NK-92 (cell line): ENCODE data around the gene KRTAP20-2.

Experiments
- DNase-seq: peaks from one replicate; lab custom pipeline; 2025; ENCODE audit not compliant: unreplicated experiment; lab: John Stamatoyannopoulos, UW

KRTAP20-2 gene

DNA sequence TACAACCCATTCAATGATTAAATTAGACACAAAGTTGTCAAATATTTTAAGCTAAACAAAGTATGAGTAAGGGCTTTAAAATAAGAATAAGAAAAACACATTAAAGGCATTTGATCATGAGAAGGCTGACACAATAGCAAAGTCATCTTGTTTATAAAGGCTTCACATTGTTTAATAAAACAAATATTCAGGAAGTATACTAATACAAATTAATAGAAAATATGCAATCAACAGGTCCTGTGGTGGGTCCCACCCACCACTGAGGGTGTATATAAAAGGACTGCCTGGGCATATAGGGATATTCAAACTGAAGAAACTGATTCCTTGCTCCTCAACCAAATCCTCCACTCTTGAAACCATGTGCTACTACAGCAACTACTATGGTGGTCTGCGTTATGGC lies at the start of gene KRTAP20-2:
Gene KRTAP20-2 (plus strand): TSS at position 301 of the 400 bp plus-strand sequence. CDS start 58 bp downstream, at position 359.
- no peak for DNase-seq

DNA sequence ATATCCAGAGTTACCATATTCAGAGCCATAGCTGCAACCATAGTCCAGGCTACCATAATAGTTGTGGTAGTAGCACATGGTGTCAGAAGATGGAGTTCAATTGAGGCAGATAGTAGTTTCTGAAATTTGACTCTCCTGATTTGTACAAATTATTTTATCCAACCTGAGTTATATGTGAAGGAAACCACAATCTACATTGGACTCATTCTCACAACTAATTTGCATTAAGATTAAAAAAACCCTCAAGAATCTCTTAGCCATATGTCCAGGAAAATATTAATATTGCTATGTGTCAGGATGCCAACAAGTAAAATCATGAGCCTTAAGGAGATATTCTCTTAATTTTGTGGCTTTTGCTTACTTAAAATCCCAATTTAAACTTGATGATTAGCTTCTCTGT lies 44.7 kb upstream of the KRTAP20-2 start, which contains the start of gene KRTAP22-2:
Gene KRTAP22-2 (minus strand): TSS at position 101 of the 400 bp plus-strand sequence.
- DNase-seq: no peak

DNA sequence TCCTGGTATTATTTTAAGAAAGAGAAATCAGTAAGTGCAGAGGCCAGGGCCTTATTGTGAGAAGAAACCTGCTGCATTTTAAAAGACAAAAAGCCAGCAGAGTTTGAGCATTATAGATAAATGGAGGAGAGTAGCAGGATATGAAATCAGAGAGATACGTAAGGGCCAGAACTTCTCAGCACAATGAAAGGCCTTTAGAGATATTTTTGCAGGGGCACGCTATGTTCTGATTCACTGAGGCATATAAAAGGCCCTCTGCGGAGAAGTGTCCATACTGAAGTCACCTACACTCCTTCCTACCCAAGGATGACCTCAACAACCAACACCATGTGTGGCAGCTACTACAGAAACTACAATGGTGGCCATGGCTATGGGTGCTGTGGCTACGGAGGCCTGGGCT lies 42.9 kb upstream of the KRTAP20-2 start, which contains the start of gene KRTAP6-3:
Gene KRTAP6-3 (plus strand): TSS at position 301 of the 400 bp plus-strand sequence. CDS start 6 bp downstream, at position 307.
- no peak for DNase-seq

DNA sequence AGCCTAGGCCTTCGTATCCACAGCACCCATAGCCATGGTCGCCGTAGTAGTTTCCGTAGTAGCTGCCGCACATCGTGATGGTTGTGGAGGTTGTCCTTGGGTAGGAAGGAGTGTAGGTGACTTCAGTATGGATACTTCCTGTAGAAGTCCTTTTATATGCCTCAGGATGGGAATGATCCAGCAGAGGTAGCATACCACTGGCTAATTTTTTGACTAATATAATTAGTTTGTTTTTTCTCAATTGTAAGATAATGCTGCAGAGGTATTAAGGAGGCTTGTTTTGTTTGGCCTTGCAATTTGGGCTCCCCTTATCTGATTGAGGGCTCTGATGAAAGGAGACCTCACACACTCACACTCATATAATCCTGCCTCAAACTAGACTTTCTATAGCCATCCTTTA lies 36.2 kb upstream of the KRTAP20-2 start, which contains the start of gene KRTAP6-2:
Gene KRTAP6-2 (minus strand): TSS at position 101 of the 400 bp plus-strand sequence. CDS start 28 bp downstream, at position 73.
- DNase-seq: no peak

DNA sequence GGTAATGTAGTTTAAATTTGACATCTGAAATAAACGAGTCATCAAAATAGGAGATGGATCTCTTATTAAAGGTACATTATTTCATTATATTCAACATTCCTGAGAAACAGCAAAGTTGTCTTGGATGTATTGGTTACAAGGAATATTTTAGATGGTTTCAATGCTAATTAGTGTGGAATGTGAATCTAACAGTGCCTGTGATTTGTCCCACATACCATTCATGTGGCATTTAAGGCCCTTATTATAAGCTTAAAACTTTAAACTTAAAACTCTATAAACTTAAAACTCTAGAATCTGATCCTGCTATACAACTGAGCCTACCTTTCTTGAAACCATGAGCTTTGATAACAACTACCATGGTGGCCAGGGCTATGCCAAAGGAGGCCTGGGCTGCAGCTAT lies 34.2 kb upstream of the KRTAP20-2 start, which contains the start of gene KRTAP22-1:
Gene KRTAP22-1 (plus strand): TSS at position 301 of the 400 bp plus-strand sequence.
- no peak for DNase-seq

DNA sequence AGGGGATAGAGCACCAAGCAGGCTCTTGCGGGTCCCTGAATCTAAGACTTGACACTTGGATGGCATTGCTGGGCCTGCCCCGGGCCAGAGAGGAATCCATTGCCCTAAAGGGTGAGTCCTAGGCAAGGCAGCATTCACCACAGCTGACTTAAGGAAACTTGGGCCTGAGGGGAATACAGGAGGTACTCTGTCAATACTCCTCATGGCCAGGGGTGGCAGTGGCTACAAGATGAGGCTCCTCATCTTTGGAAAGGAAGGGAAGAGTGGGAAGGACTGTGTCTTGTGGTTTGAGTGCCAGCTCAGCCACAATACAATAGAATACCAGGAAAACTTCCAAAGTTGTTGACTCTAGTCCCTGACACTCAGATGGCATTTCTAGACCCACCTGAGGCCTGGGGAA lies 29.0 kb upstream of the KRTAP20-2 start:
- DNase-seq: no peak

DNA sequence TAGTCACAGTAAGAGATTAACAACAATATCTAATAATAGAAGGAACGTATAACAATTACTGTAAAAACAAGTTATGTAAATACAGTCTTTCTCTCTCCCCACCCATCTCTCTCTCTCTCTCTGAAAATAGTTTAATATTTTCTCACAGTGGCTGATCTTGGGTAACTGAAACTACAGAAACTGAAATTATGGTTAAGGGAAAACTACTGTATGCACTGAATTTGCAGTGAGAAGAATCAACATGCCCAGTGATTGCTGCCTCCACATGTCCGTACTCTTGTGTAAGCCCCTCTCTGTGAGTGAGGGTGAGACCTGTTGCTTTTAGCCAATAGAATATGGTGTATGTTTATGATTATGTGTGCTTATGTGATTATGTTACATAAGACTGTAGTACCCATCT lies 22.9 kb upstream of the KRTAP20-2 start:
- DNase-seq: no peak

DNA sequence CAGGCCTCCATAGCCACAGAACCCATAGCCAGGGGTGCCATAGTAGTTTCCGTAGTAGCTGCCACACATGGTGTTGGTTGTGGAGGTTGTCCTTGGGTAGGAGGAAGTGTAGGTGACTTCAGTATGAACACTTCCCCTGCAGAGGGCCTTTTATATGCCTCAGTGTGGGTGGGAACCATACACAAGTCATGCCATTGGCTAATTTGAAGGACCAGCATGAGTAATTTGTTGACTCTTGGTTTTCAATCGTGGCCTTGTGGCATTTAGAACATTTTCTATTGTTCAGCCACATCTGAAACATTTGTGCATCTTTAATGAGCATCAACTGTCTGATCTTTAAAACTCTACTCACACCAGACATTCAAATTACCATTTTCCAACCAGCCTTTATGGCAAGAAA lies 21.2 kb upstream of the KRTAP20-2 start, which contains the start of gene KRTAP6-1:
Gene KRTAP6-1 (minus strand): TSS at position 95 of the 400 bp plus-strand sequence. CDS start 26 bp downstream, at position 69.
- DNase-seq: no peak

DNA sequence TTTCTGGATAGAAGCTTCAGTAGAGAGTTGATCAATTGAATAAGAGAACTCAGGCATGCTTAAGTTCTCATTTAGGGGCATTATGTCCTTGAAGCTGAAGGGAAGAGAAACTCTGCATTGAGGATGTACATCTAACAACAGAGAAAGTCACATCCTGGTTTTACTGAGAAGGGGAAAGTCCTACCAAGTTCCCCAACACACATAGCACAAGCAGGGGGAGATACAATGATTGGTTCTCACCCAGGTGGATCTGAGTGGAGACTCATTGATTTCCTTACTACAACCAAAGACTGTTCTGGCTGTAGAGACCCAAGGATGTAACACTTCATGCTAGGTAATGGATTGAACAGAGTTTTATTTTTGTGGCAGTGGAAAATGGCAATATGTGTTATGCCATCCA lies 19.8 kb upstream of the KRTAP20-2 start:
- DNase-seq: no peak

DNA sequence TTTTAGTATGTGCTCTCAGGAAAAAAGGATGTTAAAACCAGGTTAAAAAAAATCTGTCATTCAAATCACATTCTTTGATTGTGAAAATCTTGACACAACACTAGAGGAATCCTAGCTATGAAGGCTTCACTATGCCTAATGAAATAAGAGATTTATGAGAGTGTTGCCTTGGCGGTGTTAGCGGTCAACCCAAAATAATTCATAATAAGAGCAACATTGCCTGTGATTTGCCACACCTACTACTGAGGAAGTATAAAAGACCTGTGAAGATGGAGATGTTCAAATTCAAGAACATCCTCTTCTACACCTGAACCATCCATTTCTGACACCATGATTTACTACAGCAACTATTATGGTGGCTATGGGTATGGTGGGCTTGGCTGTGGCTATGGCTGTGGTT lies 18.9 kb upstream of the KRTAP20-2 start, which contains the start of gene KRTAP20-1:
Gene KRTAP20-1 (plus strand): TSS at position 301 of the 400 bp plus-strand sequence. CDS start 30 bp downstream, at position 331.
- DNase-seq: no peak

DNA sequence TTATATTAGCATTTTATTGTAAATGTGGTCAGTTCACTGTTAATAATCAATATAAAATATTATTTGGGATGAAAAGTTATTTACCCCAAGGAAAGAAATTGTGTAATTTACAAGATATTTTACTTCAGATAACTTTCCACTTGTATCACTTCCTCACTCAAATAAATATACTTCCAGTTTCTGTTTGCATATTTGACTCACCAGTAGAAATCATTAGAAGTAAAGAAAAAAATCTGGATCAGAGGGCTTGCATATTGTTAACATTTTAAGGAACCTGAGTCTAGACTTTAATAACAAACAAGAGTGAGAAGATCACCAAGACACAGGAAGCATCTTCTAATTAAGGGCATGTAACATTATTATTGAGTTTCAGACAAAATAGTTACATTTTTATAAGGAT lies 14.9 kb upstream of the KRTAP20-2 start:
- DNase-seq: no peak

DNA sequence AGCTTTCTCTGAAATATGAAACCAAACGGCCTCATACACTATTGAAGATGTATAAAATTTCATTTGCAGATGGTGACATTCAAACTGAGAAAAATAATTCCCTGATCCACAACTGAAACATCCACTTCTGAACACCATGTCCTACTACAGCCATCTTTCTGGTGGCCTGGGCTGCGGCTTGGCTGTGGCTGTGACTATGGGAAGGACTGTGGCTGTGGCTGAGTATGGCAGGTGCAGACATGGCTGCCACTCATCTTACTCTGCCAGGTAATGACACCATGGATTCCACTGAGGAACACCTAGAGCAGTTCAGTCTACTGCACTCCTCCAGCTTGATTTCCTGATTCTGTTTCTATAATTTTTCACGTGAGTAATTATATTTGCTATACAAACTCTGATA lies 14.5 kb upstream of the KRTAP20-2 start, which contains the start of gene KRTAP20-4:
Gene KRTAP20-4 (plus strand): TSS at position 106 of the 400 bp plus-strand sequence.
- no peak for DNase-seq

DNA sequence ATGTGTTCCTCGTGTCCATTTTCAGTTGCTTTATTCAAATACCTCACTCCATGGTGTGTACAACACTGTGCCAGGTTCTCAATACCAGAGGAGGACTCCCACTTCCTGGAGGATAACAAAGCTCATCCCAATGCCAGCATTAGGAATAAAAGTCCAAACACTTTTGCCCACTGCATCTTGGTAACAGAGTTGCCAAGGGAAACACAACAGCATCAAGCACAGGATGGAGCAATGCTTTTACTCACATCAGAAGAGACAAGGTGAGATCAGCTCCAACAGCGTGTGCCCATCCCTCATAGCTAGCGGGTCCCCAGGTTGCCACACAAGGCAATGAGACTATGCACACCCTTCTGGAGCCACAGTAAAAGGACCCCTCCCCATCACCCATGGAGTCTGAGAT lies 11.6 kb upstream of the KRTAP20-2 start:
- no peak for DNase-seq

DNA sequence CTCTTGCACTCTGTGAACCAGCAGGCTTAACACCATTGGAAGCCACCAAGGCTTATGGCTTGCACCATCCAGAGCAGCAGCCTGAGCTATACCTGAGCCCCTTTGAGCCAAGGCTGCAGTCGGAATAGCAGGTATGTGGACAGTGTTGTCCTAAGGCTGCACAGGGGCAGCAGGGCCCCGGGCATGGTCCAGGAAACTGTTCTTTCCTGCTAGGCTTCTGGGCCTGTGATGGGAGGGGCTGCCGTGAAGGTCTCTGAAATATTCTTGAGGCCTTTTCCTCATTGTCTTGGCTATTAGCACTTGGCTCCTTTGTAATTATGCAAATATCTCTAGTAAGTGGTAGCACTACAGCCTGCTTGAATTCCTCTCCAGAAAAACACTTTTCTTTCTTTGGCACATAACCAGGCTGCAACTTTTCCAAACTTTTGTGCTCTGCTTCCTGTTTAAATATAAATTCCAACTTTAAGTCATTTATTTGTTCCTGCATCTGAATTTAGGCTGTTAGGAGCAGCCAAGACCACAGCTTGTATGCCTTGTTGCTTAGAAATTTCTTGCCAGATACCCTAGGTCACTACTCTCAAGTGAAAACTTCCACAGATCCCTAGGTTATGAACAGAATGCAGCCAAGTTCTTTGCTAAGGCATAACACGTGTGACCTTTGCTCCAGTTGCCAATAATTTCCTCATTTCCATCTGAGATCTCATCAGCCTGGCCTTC lies 9.4 kb upstream of the KRTAP20-2 start:
- DNase-seq: no peak

DNA sequence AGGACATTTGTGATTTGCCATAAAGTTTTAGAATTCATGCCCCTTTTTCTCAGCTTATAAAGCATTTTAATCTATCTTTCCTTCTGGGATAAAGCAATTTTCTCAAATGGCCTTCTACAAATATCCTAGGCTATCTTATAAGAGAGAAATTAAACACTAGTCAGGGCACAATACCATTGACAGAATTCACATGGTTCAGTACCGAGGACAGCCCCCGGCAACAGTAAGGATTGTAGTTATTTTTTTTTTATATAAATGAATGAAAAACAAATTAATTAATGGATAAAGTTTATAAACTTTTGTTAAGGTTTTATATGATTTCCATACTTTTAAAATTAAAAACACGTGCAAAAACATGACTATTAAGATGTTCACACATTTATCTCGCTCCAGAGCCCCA lies 6.9 kb upstream of the KRTAP20-2 start:
- no peak for DNase-seq

DNA sequence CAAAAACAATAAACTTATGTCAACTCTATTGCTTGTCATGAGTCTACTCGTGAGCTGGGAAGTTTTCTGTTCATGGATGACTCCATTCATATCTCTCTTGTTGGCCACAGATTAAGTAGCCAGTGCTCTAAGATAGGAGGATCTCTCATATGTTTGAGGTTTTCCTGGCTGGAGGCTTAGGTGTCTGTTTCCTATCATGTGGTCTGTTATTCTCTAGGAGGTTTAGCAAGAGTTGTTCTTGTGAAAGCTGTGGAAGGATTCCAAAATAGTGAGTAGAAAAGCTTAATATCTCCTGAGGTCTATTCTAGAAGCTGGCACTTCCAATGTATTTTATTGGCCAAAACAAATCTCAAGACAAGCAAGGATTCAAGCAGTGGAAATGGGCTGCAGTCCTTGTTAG lies 5.8 kb upstream of the KRTAP20-2 start:
- DNase-seq: no peak

DNA sequence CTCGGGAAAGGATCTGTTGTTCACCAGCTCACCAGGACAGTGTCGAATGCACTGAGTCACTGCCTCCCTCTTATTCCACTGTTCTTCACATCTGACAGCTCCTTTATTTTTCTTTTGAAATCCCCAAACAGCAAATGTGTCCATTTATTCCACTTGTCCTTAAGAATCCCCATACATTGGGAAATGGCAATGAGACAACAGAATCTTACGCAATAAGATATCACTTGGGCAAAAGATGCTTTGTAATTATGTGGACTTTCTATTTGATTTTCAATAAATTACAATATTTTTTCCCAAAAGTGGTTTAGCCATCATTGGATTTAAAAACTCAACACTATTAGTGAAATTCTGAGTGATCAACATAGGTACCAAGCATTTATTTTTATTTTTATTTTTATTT lies 3.7 kb downstream of the KRTAP20-2 start:
- DNase-seq: no peak

DNA sequence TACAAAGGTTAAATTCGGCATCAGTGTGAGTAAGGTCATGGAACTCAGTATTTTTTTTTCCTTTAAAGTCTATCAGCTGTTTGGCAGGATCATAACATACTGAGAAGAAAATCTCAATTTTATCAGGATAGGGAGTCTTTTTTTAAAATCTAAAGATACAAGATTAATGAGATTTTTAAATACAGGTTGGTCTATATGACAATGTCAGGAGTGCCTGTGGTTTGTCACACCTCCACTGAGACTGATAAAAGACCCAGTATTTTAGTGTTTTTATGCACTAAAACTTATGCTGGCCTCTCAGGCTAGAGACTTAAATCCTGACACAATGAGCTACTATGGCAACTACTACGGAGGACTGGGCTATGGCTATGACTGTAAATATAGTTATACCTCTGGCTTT lies 7.6 kb downstream of the KRTAP20-2 start, which contains the start of gene KRTAP20-3:
Gene KRTAP20-3 (plus strand): TSS at position 301 of the 400 bp plus-strand sequence.
- no peak for DNase-seq

DNA sequence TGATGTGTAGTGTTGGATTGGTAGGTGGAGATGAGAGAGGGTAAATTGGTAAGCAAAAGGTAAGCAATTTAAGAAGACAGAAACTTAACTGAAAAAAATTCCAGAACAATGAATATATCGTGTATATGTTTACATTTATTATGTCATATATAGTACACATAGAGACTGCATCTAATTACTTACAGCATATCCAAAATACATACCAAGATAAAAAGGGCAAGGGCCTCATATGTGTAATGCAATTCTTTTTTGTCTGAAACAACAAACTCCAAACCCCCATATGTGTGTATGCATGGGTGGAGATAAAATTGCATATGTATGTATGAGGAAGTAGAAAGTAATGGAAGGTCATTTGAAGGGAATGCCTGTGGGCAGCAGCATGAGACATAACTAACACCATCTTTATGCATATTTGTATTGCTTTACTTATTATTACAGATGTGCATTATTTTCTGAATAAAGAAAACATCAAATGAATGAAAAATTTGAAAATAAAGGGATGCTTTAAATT lies 12.0 kb downstream of the KRTAP20-2 start:
- DNase-seq: no peak

DNA sequence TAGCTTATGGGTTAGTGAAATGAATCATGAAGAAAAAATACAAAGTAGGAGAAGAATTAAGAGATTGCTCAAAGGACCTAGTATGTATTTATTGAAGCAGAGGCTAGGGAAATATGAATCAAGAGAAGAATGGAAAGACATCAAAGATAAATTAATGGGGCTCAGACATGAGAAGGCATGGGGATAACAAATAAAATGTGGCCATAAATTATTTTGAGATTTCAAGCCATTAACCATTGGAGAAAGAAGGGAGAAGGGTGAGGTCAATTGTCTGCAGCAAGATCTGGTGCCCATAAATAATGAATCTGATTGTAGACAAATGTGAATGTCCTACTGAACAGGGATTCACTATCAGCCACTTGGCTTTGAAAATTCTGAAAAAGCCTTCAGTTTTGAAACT lies 17.9 kb downstream of the KRTAP20-2 start:
- no peak for DNase-seq

DNA sequence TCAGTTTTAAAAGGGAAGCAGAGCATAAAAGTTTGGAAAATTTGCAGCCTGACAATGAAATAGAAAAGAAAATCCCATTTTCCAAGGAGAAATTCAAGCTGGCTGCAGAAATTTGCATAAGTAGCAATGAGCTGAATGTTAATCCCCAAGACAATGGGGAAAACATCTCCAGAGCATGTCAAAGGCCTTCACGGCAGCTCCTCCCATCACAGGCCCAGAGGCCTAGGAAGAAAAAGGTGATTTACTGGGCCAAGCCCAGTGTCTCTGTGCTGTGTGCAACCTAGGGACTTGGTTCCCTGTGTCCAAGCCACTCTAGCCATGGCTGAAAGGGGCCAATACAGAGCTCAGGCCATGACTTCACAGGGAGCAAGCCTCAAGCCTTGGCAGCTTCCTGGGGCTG lies 33.8 kb downstream of the KRTAP20-2 start:
- no peak for DNase-seq
